Measurements from ENCODE around the gene HAND1.
"Not testable (repeated sequence)": the region's sequence is repeated elsewhere in the genome, so short reads cannot be mapped to it uniquely, and the experiment has no call there.

Gene HAND1

DNA sequence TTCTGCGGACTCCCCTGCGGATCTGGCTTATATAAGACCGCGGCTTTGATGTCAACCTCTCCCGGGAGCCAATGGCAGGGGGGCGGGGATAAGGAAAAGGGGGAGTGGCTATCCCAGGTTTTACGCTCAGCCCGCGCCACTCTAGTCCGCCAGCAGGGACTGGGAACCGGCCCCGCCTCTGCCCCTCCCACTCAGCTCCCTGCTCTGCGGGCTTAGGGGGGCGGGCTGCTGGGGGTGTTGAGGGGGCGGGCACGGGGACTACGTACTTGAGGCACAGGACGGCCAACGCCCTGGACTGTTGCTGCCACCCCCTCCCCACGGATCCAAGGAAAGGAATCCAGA, at the start of gene HAND1:
HAND1 (minus strand) TSS at position 4 of the 342 bp plus-strand sequence. CDS start 219 bp downstream, outside the sequence.
- no peak for DNase-seq (ENCODE audit: low read depth)

DNA sequence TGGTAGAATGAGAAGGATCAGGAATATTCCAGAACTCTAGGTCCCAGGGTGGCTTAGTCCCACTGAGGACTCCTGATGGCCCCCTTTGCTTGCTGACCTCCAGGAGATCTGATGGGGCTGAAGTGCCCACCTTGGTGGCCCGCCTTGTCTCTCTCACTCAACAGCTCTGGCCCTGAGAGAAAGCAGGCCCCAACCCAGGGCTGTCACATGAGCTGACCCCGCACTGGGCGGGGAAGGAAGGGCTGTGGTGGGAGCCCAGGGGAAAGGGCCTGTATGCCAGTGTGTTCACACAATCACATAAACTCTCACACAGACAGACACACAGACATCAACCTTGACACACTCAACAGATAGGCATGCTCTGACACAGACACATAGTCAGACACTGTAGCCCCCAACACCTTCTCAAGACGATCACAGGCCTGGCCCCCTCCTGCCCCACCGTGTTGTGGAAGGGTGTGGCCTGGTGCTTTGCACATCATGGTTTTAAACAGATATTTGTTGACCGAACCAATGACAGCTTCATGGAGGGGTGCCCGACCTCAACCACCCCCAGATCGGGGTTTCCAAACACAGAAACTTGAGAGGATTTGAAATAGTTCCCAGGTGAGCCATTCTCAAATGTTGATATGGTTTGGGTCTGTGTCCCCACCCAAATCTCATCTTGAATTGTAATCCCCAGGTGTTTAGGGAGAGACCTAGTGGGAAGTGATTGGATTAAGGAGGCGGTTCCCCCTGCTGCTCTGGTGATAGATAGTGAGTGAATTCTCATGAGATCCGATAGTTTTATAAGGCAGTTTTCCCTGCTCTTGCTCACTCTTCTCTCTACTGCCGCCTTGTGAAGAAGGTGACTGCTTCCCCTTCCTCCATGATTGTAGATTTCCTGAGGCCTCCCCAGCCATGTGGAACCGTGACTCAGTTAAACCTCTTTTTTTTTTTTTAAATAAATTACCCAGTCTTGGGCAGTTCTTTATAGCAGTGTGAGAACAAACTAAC, 48.5 kb upstream of the HAND1 start:
- no peak for DNase-seq (ENCODE audit: low read depth)

DNA sequence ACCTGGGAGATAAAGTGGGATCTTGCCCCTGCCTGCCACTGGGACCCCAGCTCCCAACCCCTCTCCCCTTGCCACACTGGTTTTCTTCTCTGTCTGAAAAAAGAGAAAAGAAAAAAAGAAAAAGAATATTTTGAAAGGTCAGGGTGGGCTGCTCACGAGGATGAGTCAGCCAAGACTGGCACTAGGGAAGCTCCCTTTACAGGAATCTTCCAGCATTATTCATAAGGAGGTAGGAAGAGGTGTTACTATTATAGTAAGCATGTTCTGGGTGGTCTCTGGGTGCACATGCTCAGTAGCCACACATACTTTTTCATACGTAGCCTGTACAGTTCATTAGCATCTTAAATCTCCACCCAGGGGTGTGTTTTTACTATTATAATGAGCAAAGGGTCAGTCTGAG, 46.8 kb upstream of the HAND1 start:
- DNase-seq (ENCODE audit: low read depth) = no peak

DNA sequence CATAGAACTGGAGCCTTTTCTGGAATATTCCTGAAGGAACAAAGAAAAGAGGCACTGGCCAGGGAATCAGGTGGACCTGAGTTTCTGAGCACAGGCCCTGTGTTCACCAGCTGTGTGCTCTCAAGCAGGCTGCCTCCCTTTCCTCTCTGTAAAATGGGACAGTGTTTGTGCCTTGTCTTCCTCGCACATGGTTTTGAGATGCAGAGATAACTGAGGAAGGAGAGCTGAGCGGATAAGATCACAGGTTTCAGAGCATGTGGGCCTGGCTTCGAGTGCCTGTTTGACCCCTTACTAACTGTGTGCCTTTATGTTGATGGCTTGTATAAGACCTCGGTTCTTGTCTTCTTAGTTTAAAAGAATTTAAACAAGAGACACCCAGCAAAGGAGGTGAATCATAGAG, 46.2 kb upstream of the HAND1 start:
- no peak for DNase-seq (ENCODE audit: low read depth)

DNA sequence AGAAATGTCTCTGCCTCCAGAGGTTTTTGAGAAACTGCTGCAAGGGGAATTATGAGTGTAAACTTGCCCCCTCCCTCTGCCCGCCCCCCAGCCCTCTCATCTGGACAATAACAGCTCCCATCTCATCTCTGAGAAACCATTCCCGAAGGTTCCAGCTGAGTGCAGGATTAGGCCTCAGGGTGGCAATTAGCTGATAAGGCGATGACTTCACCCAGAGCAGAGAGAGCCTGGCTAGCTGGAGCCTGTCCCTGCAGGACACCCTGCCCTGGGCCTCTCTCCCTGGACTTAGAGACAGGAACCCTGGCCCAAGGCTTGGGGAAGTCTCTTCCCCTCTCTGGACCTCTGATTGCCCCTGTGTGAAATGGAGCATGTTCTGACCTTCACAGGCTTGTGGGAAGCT, 45.7 kb upstream of the HAND1 start:
- DNase-seq (ENCODE audit: low read depth) = no peak

DNA sequence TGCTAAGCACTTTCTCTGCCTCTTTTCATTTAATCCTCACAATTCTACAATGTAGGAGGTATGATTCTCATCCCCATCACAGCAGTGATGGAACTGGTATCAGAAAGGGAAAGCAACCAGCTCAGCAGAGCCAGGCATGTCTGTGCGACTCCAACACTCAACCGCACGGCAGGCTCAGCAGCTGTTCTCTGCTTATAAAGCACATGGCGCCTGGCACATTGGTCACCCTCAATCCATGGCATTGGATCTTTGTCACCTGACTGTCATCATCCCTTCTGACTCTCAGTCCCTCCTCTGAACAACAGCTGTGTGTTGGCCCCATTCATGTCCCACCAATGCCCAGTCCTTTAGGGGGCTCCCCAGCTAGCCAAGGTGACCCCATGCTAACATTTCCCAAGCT, 45.1 kb upstream of the HAND1 start:
- DNase-seq (ENCODE audit: low read depth) = no peak

DNA sequence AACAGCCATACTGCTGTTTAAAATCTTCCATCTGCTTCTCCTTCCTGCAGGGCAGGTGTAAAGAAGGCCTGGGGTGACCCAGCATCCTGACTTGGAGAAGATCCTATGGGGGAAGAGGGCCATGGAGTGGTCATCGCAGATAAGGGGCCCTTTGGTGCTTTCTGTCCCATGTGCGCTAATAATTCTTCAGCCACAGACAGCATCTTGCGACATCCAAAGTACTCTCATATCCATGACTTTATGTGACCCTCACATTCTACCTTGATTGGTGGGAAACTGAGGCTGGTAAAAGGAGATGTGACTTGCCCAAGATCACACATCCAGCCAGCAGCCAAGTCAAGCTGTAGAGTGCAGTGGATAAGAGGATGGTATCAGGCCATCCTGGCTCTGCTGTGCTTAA, 44.3 kb upstream of the HAND1 start:
- DNase-seq (ENCODE audit: low read depth) = no peak

DNA sequence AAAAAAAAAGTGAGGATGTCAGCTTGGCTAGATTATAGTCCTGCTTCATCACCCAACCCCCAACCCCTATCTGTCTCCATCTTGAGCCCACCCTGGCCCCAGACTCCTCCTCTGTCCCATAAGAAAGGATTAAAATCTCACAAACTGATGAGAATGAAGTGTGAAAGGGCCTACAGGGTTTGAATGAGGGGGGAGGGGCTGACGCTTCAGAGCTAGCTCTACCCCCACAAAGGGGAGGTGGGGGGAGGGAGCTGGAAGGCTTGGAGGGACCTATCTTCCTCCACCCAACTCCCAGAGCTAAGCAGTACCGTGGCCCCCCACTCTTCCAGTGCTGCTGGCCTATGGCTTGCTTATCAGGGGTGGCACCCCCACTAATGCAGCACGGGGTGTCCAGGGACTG, 43.7 kb upstream of the HAND1 start:
- no peak for DNase-seq (ENCODE audit: low read depth)

DNA sequence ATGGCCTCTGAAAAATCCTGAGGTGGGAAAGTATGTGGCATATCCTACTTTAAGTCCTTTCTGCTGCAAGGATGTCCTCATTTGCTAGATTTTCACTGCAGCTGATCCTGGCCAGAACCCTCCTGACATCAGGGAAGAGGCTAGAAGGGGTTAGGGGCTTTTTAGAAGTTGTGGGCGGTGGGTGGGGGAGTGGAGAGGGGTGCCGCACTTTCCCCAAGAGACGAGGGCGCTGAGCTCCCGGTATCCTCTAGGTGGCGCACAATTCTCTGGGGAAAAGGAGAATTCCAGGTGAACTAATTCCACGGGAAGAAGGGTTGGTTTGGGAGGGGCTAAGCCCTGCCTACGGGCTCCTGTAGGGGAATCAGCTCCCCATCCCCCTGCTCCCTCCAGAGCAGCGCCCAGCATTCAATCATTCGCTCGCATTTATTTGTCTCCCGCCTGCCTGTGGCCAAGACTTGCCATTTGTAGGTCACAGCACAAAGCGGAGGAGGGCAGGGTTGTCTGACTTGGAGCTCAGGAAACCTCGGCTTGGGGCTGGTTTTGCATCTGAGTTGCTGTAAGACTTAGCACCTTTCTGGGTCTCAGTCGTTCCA, 42.9 kb upstream of the HAND1 start:
- DNase-seq (ENCODE audit: low read depth) = no peak

DNA sequence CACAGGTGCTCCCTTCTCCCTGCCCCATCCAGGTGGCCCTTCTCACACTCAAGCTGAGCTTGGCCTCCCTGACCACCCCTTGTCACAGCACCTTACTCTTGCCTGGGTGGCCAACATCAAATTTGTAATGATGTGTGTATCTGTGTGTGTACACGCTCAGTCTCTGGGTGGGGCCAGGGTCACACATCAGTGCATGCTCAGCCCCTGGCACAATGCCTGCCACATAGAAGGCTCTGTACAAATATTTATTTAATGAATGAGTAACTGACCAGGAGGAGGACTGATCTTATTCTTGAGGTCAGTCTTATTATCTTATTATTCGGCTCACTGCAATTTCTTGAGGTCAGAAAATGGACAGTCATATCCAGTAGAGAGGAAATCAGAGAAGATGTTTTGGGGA, 41.3 kb upstream of the HAND1 start:
- DNase-seq (ENCODE audit: low read depth) = no peak

DNA sequence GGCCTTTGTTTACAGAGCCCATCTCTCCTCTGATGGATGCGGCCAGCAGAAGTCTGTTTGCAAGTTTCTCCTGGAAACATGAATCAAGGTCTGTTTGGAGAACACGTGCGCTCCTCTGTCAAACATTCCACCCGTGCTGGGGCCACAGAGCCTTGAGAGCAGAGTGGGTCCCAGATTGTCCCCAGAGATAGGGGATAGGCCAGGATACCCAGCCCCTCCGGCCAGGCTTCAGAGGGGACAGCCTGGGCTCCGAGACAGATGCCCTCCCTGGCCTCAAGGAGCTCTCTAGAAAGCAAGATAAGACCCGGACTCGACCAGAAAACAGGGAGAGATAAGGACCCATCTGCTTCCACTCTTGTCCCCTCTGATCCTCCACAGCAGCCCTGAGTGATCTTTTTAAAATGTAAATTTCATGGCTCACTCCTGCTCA, 40.4 kb upstream of the HAND1 start:
- no peak for DNase-seq (ENCODE audit: low read depth)

DNA sequence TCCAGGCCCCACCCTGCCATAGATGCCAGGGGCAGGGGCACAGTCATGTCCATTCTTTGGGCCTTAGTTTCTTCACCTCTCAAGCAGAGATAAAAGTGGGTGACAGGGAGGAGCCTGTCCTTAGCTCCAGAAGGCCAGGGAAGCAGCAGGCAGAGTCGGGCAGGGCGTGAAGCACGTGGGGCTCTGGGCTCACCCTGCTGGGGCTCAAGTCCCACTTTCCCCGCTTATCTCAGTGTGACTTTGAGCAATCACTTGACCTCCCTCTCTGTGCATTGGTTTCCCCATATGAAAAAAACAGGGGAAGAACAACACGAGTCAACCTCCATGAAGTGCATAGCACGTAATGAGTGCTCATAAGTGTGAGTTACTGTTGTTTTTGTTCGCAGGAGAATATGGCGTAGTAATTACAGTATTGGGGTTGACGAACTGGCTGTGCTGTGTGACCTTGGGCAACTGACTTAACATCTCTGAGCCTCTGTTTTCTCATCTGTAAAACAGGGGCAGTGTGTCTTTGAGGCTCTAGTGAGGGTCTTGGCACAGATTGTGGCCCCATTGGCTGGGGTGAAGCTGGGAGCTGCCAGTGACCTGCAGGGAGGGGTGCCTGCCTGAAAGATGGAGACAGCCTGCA, 39.9 kb upstream of the HAND1 start:
- no peak for DNase-seq (ENCODE audit: low read depth)

DNA sequence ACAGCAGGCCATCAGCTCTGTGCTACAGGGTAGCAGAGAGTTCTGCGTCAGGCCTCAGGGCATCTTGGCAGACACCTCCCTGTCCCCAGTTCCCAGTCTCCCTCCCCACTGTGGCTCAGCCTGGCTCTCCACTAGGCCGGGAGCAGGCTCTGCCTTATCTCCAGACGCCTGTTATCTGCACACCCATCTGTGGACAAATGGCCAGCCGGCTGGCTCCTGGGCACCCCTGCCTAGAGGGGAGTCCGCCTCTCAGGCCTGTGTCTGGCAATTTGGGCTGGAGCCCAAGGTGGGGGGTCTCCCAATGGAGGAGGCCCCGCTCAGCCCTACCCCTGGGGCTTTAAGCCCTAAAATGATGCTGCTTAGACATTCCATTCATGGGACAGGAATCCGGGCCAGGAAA, 39.2 kb upstream of the HAND1 start:
- DNase-seq (ENCODE audit: low read depth) = no peak

DNA sequence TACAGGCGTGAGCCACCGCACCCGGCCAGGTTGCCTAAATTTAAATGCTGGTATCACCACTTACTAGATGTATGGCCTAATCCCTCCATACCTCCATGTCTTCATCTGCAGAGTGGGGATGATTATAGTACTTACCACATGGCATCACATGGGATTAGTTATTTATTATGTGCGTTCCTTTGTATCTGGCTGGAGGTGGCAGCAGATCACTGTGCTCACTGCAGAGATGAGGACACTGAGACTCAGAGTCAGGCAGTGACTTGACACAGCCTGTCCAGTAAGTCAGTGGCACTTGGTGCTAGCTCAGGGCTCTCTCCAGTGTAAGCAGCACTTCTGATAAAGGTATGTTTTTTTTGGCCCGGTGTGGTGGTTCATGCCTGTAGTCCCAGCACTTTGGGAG, 38.4 kb upstream of the HAND1 start:
- no peak for DNase-seq (ENCODE audit: low read depth)

DNA sequence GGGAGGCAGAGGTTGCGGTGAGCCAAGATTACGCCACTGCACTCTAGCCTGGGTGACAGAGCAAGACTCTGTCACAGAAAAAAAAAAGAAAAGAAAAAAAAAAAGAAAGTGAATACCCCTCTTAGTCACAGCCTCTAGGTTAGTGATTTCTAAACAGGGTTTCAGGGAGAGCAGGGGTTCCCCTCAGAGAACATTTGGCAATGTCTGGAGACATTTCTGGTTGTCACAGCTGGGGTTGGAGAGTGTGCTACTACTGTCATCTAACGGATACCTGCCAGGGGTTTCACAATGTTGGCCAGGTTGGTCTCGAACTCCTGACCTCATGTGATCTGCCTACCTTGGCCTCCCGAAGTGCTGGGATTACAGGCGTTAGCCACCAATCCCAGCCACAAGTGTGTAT, 37.5 kb upstream of the HAND1 start:
- not testable (repeated sequence) for DNase-seq (ENCODE audit: low read depth)

DNA sequence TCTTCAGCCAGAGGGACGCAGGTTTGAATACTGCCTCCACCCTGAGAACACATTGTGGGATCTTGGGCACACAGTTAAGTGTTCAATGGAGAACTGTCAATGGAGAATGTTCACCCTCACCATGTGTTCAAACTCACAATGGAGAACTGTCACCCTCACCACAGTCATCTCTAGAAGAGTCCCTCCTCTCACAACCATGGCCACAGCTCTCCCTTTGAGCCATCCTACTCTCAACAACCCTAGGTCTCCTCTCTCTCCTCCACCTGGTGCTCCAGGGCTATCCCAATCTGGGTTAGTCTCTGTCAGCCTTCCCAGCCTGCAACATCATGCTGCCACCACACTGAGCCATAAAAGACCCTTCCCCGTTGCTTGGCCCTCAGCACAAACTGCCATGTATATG, 36.3 kb upstream of the HAND1 start:
- no peak for DNase-seq (ENCODE audit: low read depth)

DNA sequence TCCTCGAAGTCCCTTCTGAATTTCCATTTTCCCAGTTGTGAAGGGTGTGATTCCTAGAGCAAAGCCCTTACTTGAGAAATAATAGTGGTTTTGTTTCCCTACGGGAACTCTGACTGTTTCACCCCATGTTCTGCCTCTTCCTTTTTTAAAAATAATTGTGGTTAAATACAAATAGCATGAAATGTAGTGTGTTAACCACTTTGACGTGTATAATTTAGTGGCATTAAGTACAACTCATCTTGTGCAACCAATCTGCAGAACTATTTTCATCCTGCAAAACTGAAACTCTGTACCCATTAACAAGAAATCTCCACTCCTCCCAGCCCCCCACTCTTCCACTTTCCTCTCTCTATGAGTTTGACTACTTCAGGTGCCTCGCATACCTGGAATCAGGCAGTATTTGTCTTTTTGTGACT, 35.6 kb upstream of the HAND1 start:
- no peak for DNase-seq (ENCODE audit: low read depth)

DNA sequence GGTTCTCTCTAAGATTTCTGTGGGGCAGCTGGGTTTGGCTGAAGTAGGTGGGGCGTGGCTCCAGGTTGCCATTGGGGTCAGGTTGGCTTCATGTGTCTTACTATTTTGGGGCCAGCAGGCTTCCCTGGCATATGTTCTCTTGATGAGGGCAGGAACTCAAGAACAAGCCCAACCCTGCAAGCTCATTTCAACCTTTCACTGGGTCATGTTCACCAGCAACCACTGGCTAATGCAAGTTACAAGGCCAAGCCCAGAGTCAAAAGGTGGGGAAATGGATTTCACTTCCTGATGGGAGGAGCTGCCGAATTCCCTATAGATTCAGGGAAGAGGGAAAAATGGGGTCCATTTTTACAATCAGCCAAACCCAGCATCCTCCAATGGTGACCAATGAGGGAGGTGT, 34.0 kb upstream of the HAND1 start:
- DNase-seq (ENCODE audit: low read depth) = no peak

DNA sequence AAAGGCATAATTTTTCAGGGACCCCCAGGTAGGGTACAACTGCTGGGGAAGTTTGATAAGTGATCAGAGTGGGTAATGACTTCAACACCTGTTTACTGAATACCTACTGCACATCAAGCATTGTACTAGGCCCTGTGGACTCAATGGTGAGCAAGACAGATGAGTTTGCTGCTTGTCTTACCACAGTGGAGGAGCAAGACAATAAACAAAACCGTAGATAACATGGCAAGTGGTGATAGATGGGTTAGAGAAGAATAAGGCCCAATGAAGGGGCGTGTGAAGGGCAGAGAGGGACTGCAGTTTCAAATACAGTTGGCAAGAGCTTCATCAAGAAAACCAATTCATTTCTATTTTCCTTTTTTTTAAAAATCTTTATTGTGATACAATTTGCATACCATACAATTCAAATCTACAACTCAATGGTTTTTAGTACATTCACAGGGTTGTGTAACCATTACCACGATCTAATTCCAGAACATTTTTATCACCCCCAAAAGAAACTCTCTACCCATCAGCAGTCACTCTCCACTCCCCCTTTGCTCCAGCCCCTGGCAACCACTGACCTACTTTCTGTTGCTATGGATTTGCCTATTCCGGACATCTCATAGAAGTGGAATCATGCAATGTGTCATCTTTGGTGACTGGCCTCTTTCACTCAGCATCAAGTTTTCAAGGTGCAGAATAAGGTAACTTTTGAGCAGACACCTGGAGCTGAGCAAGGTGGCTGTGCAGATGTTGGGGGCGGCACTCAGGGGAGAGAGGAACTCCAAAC, 31.9 kb upstream of the HAND1 start:
- no peak for DNase-seq (ENCODE audit: low read depth)

DNA sequence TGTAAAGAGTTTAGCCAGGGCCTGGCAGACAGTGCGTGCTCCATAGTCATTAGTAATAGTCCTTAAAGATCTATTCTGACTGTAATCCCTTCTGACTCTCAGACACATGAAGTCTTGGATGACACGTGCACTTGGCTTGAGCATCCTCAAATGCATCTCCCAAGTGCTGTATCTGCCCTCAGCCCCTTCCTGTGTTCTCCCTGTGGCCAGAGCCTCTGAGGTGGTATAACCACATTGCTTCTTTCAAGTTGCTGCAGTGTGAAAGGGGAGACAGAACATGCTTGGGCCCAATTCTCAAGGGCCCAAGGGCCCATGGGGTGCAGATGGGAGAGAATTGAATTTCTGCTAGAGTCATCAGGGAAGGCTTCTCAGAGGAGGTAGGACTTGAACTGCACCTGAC, 30.1 kb upstream of the HAND1 start:
- DNase-seq (ENCODE audit: low read depth) = no peak

DNA sequence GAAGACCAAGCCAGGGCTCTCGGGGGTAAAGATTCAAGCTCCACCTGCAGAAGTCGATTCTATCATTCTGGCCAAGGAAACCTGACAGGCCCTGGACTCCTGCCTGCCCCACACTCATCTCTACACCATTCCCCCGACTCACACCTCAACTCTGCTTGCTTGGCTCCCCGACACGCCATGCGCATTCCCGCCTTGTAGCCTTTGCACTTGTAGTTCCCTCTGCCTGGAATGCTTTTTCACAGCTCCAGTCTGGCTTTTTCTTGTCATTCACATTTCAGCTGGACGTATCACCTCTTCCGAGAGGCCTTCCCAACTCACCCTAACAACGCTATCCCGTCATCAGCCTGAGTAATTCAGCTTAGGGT, 28.7 kb upstream of the HAND1 start:
- DNase-seq (ENCODE audit: low read depth) = no peak

DNA sequence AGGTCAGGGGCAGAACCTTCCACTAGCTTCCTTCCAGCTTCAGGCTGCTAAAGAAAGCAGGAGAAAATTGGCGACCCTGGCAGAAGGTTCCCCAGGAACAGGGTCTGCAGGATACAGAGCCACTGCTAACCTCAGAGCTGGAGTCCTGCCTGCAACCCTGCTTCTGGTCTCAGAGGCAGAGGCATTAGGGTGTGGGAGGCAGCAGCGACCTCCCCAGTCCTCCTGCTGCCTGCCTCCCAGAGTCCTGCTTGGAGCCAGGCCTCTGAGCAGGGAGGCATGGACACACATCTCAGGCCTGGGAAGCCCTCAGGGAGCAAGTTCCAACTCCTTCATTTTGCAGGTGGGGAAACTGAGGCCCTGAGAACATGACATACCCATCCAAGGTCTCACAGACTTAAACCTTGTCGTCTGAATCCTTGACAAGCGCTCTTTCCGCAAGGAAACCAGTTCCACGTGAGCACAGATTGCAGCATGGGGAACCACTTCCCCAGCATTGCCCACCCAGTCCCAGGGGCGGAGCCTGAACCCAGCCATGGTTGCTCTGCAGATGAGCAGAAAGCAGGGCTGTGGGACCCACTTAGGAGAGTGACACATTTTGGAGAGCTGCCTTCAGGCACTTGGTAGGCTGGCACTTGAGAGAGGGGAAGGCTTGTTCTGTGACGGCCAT, 28.2 kb upstream of the HAND1 start:
- no peak for DNase-seq (ENCODE audit: low read depth)
